B cell (primary cell): ENCODE results near the gene JAM2. TPM values are rescaled to one million over a fixed set of nuclear protein-coding genes. Genes with fewer than 3 reads are reported as not detected.
"Not testable (repeated sequence)": the region's sequence is repeated elsewhere in the genome, so short reads cannot be mapped to it uniquely, and the experiment has no call there.

Experiments used
- ATAC-seq: fragments of 200-7000 bp; cut with Tn5 transposase; one replicate; pipeline ENCODE4 v1.10.0; 2021; ENCODE audit warnings: low read depth, mild to moderate bottlenecking, moderate number of reproducible peaks, moderate library complexity
- CTCF ChIA-PET: fragments of 350-600 bp; sonication (Branson Sonifier 250); formaldehyde crosslinking; loops from one replicate; lab custom pipeline; 2021; ENCODE audit warnings: antibody characterized with exemption, inconsistent platforms; lab: Charles Lee
- POLR2A ChIA-PET: fragments of 350-600 bp; sonication (Branson Sonifier 250); formaldehyde crosslinking; loops from one replicate; lab custom pipeline; 2021; ENCODE audit warnings: antibody characterized with exemption; lab: Charles Lee
- DNase-seq: peaks from one replicate; pipeline ENCODE4 v3.0.0; 2013
- H2AFZ ChIP-seq: 2 replicates; pipeline ENCODE4 v1.6.1; 2012; ENCODE audit warnings: mild to moderate bottlenecking, low read depth, low read length; ENCODE audit not compliant: insufficient read depth, poor library complexity, severe bottlenecking
- H3K27ac ChIP-seq, 2 donors: 1 replicate in 1 of 2; 2 replicates in 1 of 2; pipeline ENCODE4 v1.5.1; 2012 to 2013; ENCODE audit warnings: low read length in 2 of 2, mild to moderate bottlenecking in 2 of 2, moderate library complexity in 1 of 2
- H3K27me3 ChIP-seq, 4 experiments: fragments of 200-600 bp in 1 of 4; sonication (generic) in 1 of 4; replicated peaks in 1 of 4; 1 replicate in 2 of 4; 2 replicates in 2 of 4; pipeline versions ENCODE4 v1.6.1 to v1.7.0; 2013 to 2016; ENCODE audit warnings: low read length in 3 of 4, mild to moderate bottlenecking in 2 of 4, mixed read lengths in 1 of 4, moderate library complexity in 1 of 4; ENCODE audit not compliant: insufficient read depth in 4 of 4, control insufficient read depth in 3 of 4; ENCODE audit errors: control extremely low read depth in 1 of 4
- H3K36me3 ChIP-seq, 2 experiments: replicated peaks in 1 of 2; 1 replicate in 1 of 2; 2 replicates in 1 of 2; pipeline versions ENCODE4 v1.6.1 to v1.7.1; 2013; ENCODE audit warnings: low read length in 1 of 2; ENCODE audit not compliant: insufficient read depth in 2 of 2, control insufficient read depth in 1 of 2; ENCODE audit errors: control extremely low read depth in 1 of 2, extremely low read depth in 1 of 2
- H3K4me1 ChIP-seq, 2 donors: fragments of 200-600 bp in 1 of 2; sonication (generic) in 1 of 2; 1 replicate in 1 of 2; 2 replicates in 1 of 2; pipeline versions ENCODE4 v1.5.1 to v1.6.1; 2013 to 2017; ENCODE audit warnings: low read length in 2 of 2; ENCODE audit not compliant: control insufficient read depth in 2 of 2, insufficient read depth in 2 of 2
- H3K4me2 ChIP-seq: replicated peaks from 2 replicates; pipeline ENCODE3; 2012; ENCODE audit warnings: mild to moderate bottlenecking, low read depth, low read length; ENCODE audit not compliant: poor library complexity, severe bottlenecking
- H3K4me3 ChIP-seq, 5 experiments: fragments of 200-600 bp in 1 of 5; sonication (generic) in 1 of 5; 1 replicate in 3 of 5; 2 replicates in 2 of 5; pipeline versions ENCODE4 v1.5.1 to v1.7.0; 2011 to 2016; ENCODE audit warnings: low read length in 4 of 5, mild to moderate bottlenecking in 4 of 5, low read depth in 2 of 5, control low read depth in 1 of 5, moderate library complexity in 1 of 5; ENCODE audit not compliant: insufficient read depth in 1 of 5; ENCODE audit errors: control extremely low read depth in 1 of 5, extremely low read depth in 1 of 5
- H3K79me2 ChIP-seq: fragments of 200-600 bp; sonication (generic); one replicate; pipeline ENCODE4 v1.6.0; 2016; ENCODE audit warnings: low read length; ENCODE audit not compliant: control insufficient read depth, insufficient read depth
- H3K9ac ChIP-seq: fragments of 200-600 bp; sonication (generic); 2 replicates; pipeline ENCODE4 v1.6.1; 2017; ENCODE audit warnings: mild to moderate bottlenecking, low read length, moderate library complexity
- H3K9me3 ChIP-seq, 3 donors: one replicate each; pipeline versions ENCODE4 v1.6.1 to v1.7.1; 2013; ENCODE audit warnings: low read length in 2 of 3; ENCODE audit not compliant: control insufficient read depth in 2 of 3, insufficient read depth in 1 of 3; ENCODE audit errors: control extremely low read depth in 1 of 3
- H4K20me1 ChIP-seq: 2 replicates; pipeline ENCODE4 v1.6.0; 2012; ENCODE audit warnings: mild to moderate bottlenecking, low read length; ENCODE audit not compliant: insufficient read depth, control insufficient read depth, poor library complexity, severe bottlenecking
- H3K27ac Mint-ChIP-seq: one replicate; pipeline ENCODE4 v1.8.0; 2021; ENCODE audit warnings: mixed read lengths
- H3K27me3 Mint-ChIP-seq: one replicate; pipeline ENCODE4 v1.8.0; 2021; ENCODE audit warnings: mixed read lengths
- H3K4me1 Mint-ChIP-seq: one replicate; pipeline ENCODE4 v1.8.0; 2021; ENCODE audit warnings: mixed read lengths
- H3K4me3 Mint-ChIP-seq: one replicate; pipeline ENCODE4 v1.8.0; 2021; ENCODE audit warnings: mixed read lengths
- H3K9me3 Mint-ChIP-seq: one replicate; pipeline ENCODE4 v1.8.0; 2022; ENCODE audit warnings: mixed read lengths; ENCODE audit not compliant: insufficient read depth
- EZH2 ChIP-seq: IDR thresholded peaks from 2 replicates; pipeline ENCODE4 v1.6.1; 2012; ENCODE audit warnings: borderline replicate concordance, low read depth, mild to moderate bottlenecking, moderate library complexity, low read length; ENCODE audit not compliant: insufficient read depth, poor library complexity, severe bottlenecking
- WGBS: methylation state at CpG from one replicate; pipeline ENCODE4 v1.1.5; 2013; ENCODE audit warnings: missing lambda C conversion rate; ENCODE audit not compliant: insufficient coverage; 5-methylcytosine and 5-hydroxymethylcytosine counted together
- intact Hi-C: fragments of 100-400 bp; cut with micrococcal nuclease; formaldehyde crosslinking; loops from one replicate; pipeline ENCODE4 v1.10.0; 2022
- polyA plus RNA-seq: library from polyadenylated mRNA; depleted of rRNA; stranded (reverse); fragments of >200 nt; gene quantifications from 2 replicates; pipeline ENCODE4 v1.2.3, GENCODE V29; 2012
- total RNA-seq, 2 donors: library from RNA; stranded (reverse); fragments of 120-200 nt in 1 of 2; gene quantifications; 1 replicate in 1 of 2; 2 replicates in 1 of 2; pipeline versions ENCODE4 v1.2.3 to v1.2.4, GENCODE V29; 2013 to 2022
- TF ChIP-seq, protein P1 (sequence below): fragments of 200-600 bp; IDR thresholded peaks from one replicate; pipeline ENCODE4 v1.8.0; 2022; ENCODE audit warnings: antibody characterized with exemption, mild to moderate bottlenecking

JAM2 gene
- total and polyA plus RNA-seq, 2 donors (not counting 1 experiment from before 2014, with no cell fraction given), result 0.94 to 1.5 TPM

GRCh38 chr21:25624511-25624910 lies 14.5 kb upstream of the JAM2 start:
- Histone ChIP-seq H3K79me2 (no peaks in the 10 kb centered on the region), H3K36me3 (no peaks in the 10 kb centered on the region), H2AFZ (no peak overlapping the region), H3K4me3 (no peak overlapping the region), H3K27ac (no peak overlapping the region), H4K20me1 (no peaks in the 10 kb centered on the region), H3K27me3 (no peaks in the 10 kb centered on the region), H3K9ac (no peak overlapping the region), H3K4me1 (no peaks in the 10 kb centered on the region), H3K4me2 (no peak overlapping the region), H3K9me3 (no peaks in the 10 kb centered on the region)
- POLR2A ChIA-PET, result no interaction called here
- ATAC-seq (no peak), DNase-seq (no peak)
- Mint-ChIP-seq H3K27ac (no peak overlapping the region), H3K27me3 (no peaks in the 10 kb centered on the region), H3K9me3 (no peaks in the 10 kb centered on the region), H3K4me1 (no peaks in the 10 kb centered on the region), H3K4me3 (no peak overlapping the region)
- intact Hi-C loops, result no loop called here
- CTCF ChIA-PET, result no interaction called here
- TF ChIP-seq, protein P1, sequence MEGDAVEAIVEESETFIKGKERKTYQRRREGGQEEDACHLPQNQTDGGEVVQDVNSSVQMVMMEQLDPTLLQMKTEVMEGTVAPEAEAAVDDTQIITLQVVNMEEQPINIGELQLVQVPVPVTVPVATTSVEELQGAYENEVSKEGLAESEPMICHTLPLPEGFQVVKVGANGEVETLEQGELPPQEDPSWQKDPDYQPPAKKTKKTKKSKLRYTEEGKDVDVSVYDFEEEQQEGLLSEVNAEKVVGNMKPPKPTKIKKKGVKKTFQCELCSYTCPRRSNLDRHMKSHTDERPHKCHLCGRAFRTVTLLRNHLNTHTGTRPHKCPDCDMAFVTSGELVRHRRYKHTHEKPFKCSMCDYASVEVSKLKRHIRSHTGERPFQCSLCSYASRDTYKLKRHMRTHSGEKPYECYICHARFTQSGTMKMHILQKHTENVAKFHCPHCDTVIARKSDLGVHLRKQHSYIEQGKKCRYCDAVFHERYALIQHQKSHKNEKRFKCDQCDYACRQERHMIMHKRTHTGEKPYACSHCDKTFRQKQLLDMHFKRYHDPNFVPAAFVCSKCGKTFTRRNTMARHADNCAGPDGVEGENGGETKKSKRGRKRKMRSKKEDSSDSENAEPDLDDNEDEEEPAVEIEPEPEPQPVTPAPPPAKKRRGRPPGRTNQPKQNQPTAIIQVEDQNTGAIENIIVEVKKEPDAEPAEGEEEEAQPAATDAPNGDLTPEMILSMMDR, result no peak
- TF ChIP-seq EZH2, result no peak
- WGBS, result 95% methylated on average over 4 of the region's 4 CpGs

DNA sequence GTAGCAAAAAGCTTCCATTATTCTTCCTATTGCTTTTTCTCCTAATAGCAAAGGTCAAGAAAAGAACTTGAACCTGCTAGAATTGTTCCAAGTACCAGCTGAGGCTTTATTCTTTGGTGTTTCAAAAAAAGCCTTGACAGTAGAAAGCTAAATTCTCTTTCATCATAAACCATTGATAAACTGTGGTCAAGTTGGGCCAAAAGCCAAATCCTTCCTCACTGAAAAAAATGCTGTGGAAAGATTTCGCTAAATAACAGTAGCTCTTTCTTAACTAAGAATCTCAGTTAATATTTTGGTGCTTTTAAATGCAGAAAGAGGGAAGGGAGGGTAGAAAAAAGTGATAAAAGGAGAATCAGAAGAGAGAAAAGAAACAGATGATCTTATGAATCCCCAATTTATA lies 14.0 kb upstream of the JAM2 start:
- no peaks in the 10 kb centered on the region for H3K4me1 ChIP-seq
- H3K27ac Mint-ChIP-seq, result no peak overlapping the region
- no peak overlapping the region for H3K4me3 ChIP-seq
- DNase-seq (no peak), ATAC-seq (no peak)
- H4K20me1 ChIP-seq, result no peaks in the 10 kb centered on the region
- H3K4me3 Mint-ChIP-seq, result no peak overlapping the region
- no peak overlapping the region for H3K27ac ChIP-seq
- H3K4me1 Mint-ChIP-seq, result no peaks in the 10 kb centered on the region
- H3K9me3 Mint-ChIP-seq, result no peaks in the 10 kb centered on the region
- no peaks in the 10 kb centered on the region for H3K27me3 Mint-ChIP-seq
- no peaks in the 10 kb centered on the region for H3K79me2 ChIP-seq
- intact Hi-C loops, result no loop called here
- no peaks in the 10 kb centered on the region for H3K27me3 ChIP-seq
- H3K36me3 ChIP-seq, result no peaks in the 10 kb centered on the region
- ChIA-PET CTCF (interaction anchor here (0.5 kb wide), 1 partner anchor 14 kb away, joined by 5 read pairs; no protein-coding TSS in a partner anchor), POLR2A (no interaction called here)
- no CpG with 5 or more reads among the region's 1 CpG for WGBS
- TF ChIP-seq EZH2, result no peak
- TF ChIP-seq, protein P1, result no peak
- H3K9ac ChIP-seq, result no peak overlapping the region
- no peak overlapping the region for H2AFZ ChIP-seq
- H3K9me3 ChIP-seq, result no peaks in the 10 kb centered on the region
- H3K4me2 ChIP-seq, result no peak overlapping the region

DNA sequence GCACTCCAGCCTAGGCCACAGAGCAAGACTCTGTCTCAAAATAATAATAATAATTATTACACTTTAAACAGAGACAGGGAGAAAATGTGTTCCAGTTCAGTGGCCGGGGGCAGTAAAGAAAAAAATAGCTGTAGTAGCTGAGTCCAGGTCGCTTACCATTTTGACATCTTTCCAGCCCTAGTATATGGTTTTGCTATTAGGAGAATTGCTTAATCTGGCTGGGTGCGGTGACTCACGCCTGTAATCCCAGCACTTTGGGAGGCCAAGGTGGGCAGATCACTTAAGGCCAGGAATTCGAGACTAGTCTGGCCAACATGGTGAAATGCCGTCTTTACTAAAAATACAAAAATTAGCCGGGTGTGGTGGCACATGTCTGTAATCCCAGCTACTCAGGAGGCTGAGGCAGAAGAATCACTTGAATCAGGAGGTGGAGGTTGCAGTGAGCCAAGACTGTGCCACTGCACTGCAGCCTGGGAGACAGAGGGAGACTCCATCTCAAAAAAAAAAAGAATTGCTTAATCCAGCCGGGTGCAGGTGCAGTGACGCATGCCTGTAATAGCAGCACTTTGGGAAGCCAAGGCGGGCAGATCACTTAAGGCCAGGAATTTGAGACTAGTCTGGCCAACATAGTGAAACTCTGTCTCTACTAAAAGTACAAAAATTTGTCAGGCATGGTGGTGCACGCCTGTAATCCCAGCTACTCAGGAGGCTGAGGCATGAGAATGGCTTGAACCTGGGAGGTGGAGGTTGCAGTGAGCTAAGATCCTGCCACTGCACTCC lies 13.1 kb upstream of the JAM2 start:
- H3K27me3 Mint-ChIP-seq, H3K4me3 ChIP-seq, H4K20me1 ChIP-seq, DNase-seq, H3K9ac ChIP-seq, H3K4me1 Mint-ChIP-seq, H3K4me3 Mint-ChIP-seq, POLR2A ChIA-PET, H3K9me3 Mint-ChIP-seq, H3K9me3 ChIP-seq, H3K27me3 ChIP-seq, H3K4me2 ChIP-seq, ATAC-seq, CTCF ChIA-PET, H3K27ac Mint-ChIP-seq, H3K79me2 ChIP-seq, intact Hi-C loops, H3K27ac ChIP-seq, H3K36me3 ChIP-seq, H2AFZ ChIP-seq, H3K4me1 ChIP-seq: not testable (repeated sequence)
- WGBS, result 100% methylated on average over 8 of the region's 11 CpGs
